PC-9 (cell line): ENCODE results near the gene MAMLD1.

Source experiments
- CTCF ChIP-seq: fragments of 200-600 bp; sonication (generic); conservative IDR thresholded peaks from 2 replicates; pipeline ENCODE4 v1.6.1; 2017; ENCODE audit warnings: mixed run types, antibody characterized with exemption, mild to moderate bottlenecking, moderate library complexity
- EZH2 ChIP-seq: fragments of 200-600 bp; sonication (generic); IDR thresholded peaks from 2 replicates; pipeline ENCODE4 v1.8.0; 2017; ENCODE audit warnings: antibody characterized with exemption, low read depth

DNA sequence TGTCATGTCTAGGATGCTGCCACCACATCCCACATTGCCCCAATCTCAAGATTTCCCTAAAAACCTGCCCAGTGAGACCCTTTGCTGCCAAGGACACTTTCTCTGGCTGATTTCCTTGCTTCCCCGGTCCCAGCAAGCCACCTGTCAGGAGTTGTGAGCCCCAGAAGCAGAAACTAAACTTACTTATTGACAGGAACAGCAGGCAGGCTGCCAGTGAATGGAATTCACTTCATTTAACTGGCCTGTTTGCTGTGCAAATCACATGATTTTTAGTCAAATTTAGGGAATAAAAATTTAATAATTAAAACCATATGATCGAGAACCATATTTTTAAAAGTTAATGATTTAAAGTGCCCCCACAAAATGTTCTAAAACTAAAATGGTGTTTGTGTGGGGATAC, 48.5 kb downstream of the MAMLD1 start:
- TF ChIP-seq CTCF (no peak), EZH2 (no peak)
